Tibial nerve (tissue), 4 donors: ENCODE data around the gene UMPS. TPM values are rescaled to one million over a fixed set of nuclear protein-coding genes. Genes with fewer than 3 reads are reported as not detected.

Source experiments
- DNase-seq, 2 donors: peaks; one replicate each; pipeline ENCODE4 v3.0.0-alpha.2; 2019; ENCODE audit warnings: low spot score in 2 of 2
- H3K27ac ChIP-seq, 4 donors: fragments of 200-600 bp; sonication (generic) in 3 of 4; one replicate each; pipeline ENCODE4 v1.5.1; 2017 to 2019; ENCODE audit warnings: mild to moderate bottlenecking in 1 of 4
- H3K27me3 ChIP-seq, 2 donors: fragments of 200-600 bp; sonication (generic) in 1 of 2; one replicate each; pipeline versions ENCODE4 v1.5.1 to v1.6.0; 2017 to 2019
- H3K36me3 ChIP-seq, 3 donors: fragments of 200-600 bp; sonication (generic); one replicate each; pipeline ENCODE4 v1.5.1; 2018 to 2019
- H3K4me1 ChIP-seq, 4 donors: fragments of 200-600 bp; sonication (generic) in 3 of 4; one replicate each; pipeline ENCODE4 v1.5.1; 2017 to 2019
- H3K4me3 ChIP-seq, 4 donors: fragments of 200-600 bp; sonication (generic) in 3 of 4; one replicate each; pipeline ENCODE4 v1.5.1; 2017 to 2019; ENCODE audit warnings: mild to moderate bottlenecking in 1 of 4, moderate library complexity in 1 of 4
- H3K9me3 ChIP-seq, 4 donors: fragments of 200-600 bp; sonication (generic) in 3 of 4; one replicate each; pipeline ENCODE4 v1.5.1; 2017 to 2019
- EP300 ChIP-seq, 2 donors: sonication (generic); formaldehyde crosslinking; IDR thresholded peaks; one replicate each; pipeline ENCODE4 v1.6.1; 2017; ENCODE audit warnings: antibody characterized with exemption in 2 of 2, mild to moderate bottlenecking in 1 of 2
- POLR2A ChIP-seq, 2 donors: fragments of 450-650 bp; IDR thresholded peaks; one replicate each; pipeline ENCODE4 v1.6.1; 2017; ENCODE audit warnings: antibody characterized with exemption in 2 of 2, mild to moderate bottlenecking in 2 of 2, moderate library complexity in 2 of 2
- WGBS, 2 donors: methylation state at CpG; one replicate each; pipeline ENCODE4 v1.1.5; 2018; 5-methylcytosine and 5-hydroxymethylcytosine counted together
- total RNA-seq, 4 donors: library from RNA; depleted of rRNA; stranded (reverse); fragments of >200 nt; gene quantifications; one replicate each; pipeline ENCODE4 v1.1.0, GENCODE V29; 2016
- TF ChIP-seq, protein P1 (sequence below), 5 experiments: fragments of 200-600 bp in 3 of 5; fragments of 450-650 bp in 2 of 5; sonication (generic) in 3 of 5; IDR thresholded peaks; one replicate each; pipeline ENCODE4 v1.5.1; 2016 to 2019; ENCODE audit warnings: antibody characterized with exemption in 5 of 5, mild to moderate bottlenecking in 3 of 5, moderate library complexity in 2 of 5

UMPS gene
- total RNA-seq, 4 donors from 2014 or later = 11.0 to 34.5 (median 16.2) TPM

DNA sequence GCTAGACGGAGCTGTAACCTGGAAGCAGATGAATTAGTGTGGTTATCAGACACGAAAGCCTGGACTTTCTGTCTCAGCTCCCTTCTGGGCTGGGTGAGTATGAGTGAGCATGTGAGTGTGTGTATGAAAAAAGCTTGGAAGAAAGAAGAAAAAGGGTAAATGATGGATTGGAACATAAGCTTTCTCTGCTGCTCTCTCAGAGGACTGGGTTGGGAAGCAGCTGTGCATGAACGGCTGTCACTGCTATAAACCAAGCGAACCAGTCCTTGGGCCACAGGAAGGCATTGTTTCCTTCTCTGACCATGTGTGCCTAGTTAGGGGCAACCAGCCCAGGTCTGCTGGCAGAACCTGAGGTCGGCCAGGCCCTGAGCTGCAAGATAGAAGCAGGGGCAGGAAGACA lies 37.0 kb downstream of the UMPS start:
- Histone ChIP-seq H3K36me3 (peaks cover 0 to 69% (median 0%) of the 10 kb centered on the region in 3 donors), H3K27ac (no peak overlapping the region), H3K27me3 (no peaks in the 10 kb centered on the region), H3K4me1 (peaks cover 0 to 31% (median 16%) of the 10 kb centered on the region in 4 donors), H3K4me3 (no peak overlapping the region), H3K9me3 (no peaks in the 10 kb centered on the region)
- no peak for DNase-seq
- TF ChIP-seq POLR2A (IDR thresholded peaks at IDR 0.05) = no peak
- TF ChIP-seq EP300 (IDR thresholded peaks at IDR 0.05) = no peak
- TF ChIP-seq, protein P1, sequence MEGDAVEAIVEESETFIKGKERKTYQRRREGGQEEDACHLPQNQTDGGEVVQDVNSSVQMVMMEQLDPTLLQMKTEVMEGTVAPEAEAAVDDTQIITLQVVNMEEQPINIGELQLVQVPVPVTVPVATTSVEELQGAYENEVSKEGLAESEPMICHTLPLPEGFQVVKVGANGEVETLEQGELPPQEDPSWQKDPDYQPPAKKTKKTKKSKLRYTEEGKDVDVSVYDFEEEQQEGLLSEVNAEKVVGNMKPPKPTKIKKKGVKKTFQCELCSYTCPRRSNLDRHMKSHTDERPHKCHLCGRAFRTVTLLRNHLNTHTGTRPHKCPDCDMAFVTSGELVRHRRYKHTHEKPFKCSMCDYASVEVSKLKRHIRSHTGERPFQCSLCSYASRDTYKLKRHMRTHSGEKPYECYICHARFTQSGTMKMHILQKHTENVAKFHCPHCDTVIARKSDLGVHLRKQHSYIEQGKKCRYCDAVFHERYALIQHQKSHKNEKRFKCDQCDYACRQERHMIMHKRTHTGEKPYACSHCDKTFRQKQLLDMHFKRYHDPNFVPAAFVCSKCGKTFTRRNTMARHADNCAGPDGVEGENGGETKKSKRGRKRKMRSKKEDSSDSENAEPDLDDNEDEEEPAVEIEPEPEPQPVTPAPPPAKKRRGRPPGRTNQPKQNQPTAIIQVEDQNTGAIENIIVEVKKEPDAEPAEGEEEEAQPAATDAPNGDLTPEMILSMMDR (IDR thresholded peaks at IDR 0.05) = no peak
- WGBS, 2 donors = 83 to 84% methylated on average over 5 of the region's 5 CpGs

DNA sequence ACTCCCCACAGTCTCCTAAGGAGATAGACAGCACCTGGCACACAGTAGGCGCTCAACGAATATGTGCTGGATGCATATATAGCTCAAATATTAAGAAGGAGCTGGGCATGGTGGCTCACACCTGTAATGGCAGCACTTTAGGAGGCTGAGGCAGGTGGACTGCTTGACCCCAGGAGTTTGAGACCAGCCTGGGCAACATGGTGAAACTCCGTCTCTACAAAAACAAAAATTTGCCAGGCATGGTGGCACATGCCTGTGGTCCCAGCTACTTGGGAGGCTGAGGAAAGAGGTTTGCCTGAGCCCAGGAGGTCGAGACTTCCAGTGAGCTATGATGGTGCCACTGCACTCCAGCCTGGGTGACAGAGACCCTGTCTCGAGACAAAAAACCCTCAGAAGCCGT lies 37.4 kb downstream of the UMPS start:
- WGBS, 2 donors = 94 to 95% methylated on average over 4 to 6 of the region's 6 CpGs
- peaks cover 0 to 35% (median 20%) of the 10 kb centered on the region in 4 donors for H3K4me1 ChIP-seq
- peaks cover 0 to 69% (median 0%) of the 10 kb centered on the region in 3 donors for H3K36me3 ChIP-seq
- H3K4me3 ChIP-seq = no peak overlapping the region
- DNase-seq = no peak
- TF ChIP-seq POLR2A (IDR thresholded peaks at IDR 0.05) = no peak
- no peak for TF ChIP-seq EP300 (IDR thresholded peaks at IDR 0.05)
- TF ChIP-seq, protein P1 (IDR thresholded peaks at IDR 0.05) = no peak
- H3K27ac ChIP-seq = no peak overlapping the region
- no peaks in the 10 kb centered on the region for H3K9me3 ChIP-seq
- H3K27me3 ChIP-seq = no peaks in the 10 kb centered on the region

- DNase-seq = no peak
- Histone ChIP-seq H3K27ac (no peak overlapping the region), H3K36me3 (peaks cover 0 to 58% (median 0%) of the 10 kb centered on the region in 3 donors), H3K27me3 (no peaks in the 10 kb centered on the region), H3K4me3 (no peak overlapping the region), H3K4me1 (peaks cover 0 to 47% (median 21%) of the 10 kb centered on the region in 4 donors), H3K9me3 (no peaks in the 10 kb centered on the region)
- no peak for TF ChIP-seq POLR2A (IDR thresholded peaks at IDR 0.05)
- TF ChIP-seq, protein P1 (IDR thresholded peaks at IDR 0.05) = peak in 1 of 5 experiments; percentile 15
- no peak for TF ChIP-seq EP300 (IDR thresholded peaks at IDR 0.05)
- WGBS, 2 donors = 67 to 80% methylated on average over 5 to 7 of the region's 7 CpGs
Observed at GRCh38 chr3:124768812-124769211, 38.6 kb downstream of the UMPS start.

- H3K4me1 ChIP-seq = peaks cover 0 to 53% (median 26%) of the 10 kb centered on the region in 4 donors
- no peak overlapping the region for H3K4me3 ChIP-seq
- no peak for DNase-seq
- 94 to 95% methylated on average over 9 of the region's 9 CpGs for WGBS, 2 donors
- H3K9me3 ChIP-seq = no peaks in the 10 kb centered on the region
- TF ChIP-seq, protein P1 (IDR thresholded peaks at IDR 0.05) = no peak
- TF ChIP-seq EP300 (IDR thresholded peaks at IDR 0.05) (no peak), POLR2A (IDR thresholded peaks at IDR 0.05) (no peak)
- no peaks in the 10 kb centered on the region for H3K27me3 ChIP-seq
- peaks cover 0 to 52% (median 0%) of the 10 kb centered on the region in 3 donors for H3K36me3 ChIP-seq
- no peak overlapping the region for H3K27ac ChIP-seq
Observed at GRCh38 chr3:124769462-124769861, 39.2 kb downstream of the UMPS start.

DNA sequence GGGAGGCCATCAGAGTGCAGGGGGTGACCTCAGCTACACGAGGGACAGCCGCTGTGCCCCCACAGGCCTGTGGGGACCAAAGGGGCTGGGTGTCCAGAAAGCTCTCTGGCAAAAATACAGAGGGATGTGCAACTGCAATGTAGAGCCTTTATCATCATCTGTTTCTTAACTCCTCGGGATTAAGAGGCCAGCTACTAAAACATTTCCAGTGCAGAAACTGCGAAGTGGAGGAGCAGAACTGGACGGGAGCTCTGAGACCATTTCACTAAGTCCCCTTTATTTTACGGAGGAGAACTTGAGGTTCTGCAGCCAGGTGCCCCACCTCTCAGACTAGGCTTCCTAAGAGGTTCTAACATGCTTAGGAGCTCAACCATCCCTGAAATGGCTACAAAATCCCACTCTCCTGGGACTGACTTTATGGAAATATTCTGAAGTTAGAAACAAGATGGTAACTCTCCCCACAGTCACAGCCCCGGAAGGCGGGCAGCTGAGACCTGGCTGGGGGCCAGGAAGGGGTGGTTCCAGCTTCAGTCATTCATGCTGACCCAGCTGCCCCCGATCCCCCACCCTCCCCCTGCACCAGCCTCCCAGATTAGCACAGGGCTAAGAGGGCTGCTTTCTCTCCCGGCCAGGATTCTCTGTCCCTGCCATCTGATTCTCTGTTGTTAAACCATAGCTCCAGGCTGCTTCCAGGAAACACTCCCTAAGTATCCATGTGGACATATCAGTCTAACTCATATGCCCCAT lies 40.3 kb downstream of the UMPS start:
- Histone ChIP-seq H3K4me3 (no peak overlapping the region), H3K4me1 (peaks cover 0 to 59% (median 34%) of the 10 kb centered on the region in 4 donors), H3K27ac (peak overlapping the region in 2 of 4 donors; percentile 44 to 61), H3K36me3 (peaks cover 0 to 41% (median 0%) of the 10 kb centered on the region in 3 donors), H3K27me3 (no peaks in the 10 kb centered on the region), H3K9me3 (no peaks in the 10 kb centered on the region)
- TF ChIP-seq POLR2A (IDR thresholded peaks at IDR 0.05) = no peak
- TF ChIP-seq, protein P1 (IDR thresholded peaks at IDR 0.05) = no peak
- DNase-seq = no peak
- WGBS, 2 donors = 50 to 64% methylated on average over 9 to 10 of the region's 10 CpGs
